Sigmoid colon (tissue), 4 donors: Measurements from ENCODE around the gene TMEM184C.

Experiments
- CTCF ChIP-seq, 4 experiments: fragments of 450-650 bp in 3 of 4; fragments of 200-600 bp in 1 of 4; IDR thresholded peaks; one replicate each; pipeline ENCODE4 v1.5.1; 2016 to 2019; ENCODE audit warnings: antibody characterized with exemption in 4 of 4, mild to moderate bottlenecking in 3 of 4, moderate library complexity in 2 of 4
- POLR2AphosphoS5 ChIP-seq, 4 donors: sonication (generic); formaldehyde crosslinking; IDR thresholded peaks; one replicate each; pipeline ENCODE4 v1.6.1; 2017; ENCODE audit warnings: antibody characterized with exemption in 4 of 4

- TF ChIP-seq CTCF (IDR thresholded peaks at IDR 0.05), result no peak
- no peak for TF ChIP-seq POLR2AphosphoS5 (IDR thresholded peaks at IDR 0.05)
Measured at GRCh38 chr4:147591106-147591505, 26.1 kb upstream of the TMEM184C start.
